A549 treated with AZD9567 at 1 μM for 4 hours (cell line): ENCODE measurements around the gene AMY1C. TPM values are rescaled to one million over a fixed set of nuclear protein-coding genes. Genes with fewer than 3 reads are reported as not detected.

ENCODE experiments used
- total RNA-seq: library from RNA; stranded (reverse); fragments of 200-300 nt; extraction: Qiagen RNA extraction; gene quantifications from 5 replicates; pipeline ENCODE4 v1.2.3, GENCODE V29; 2022; ENCODE audit not compliant: insufficient read depth

Gene AMY1C
- total RNA-seq, result not detected in 5 replicates

GRCh38 chr1:103749598-103749997, at the start of gene AMY1C:
Gene AMY1C (plus strand): TSS chr1:103749898. CDS start chr1:103750470, 572 bp downstream.

Other genes starting within 250 kb of the AMY1C start
- gene RNPC3, start 224.2 kb upstream of the AMY1C start, total RNA-seq, result 2.7 to 7.0 TPM (median 6.3 TPM) in 5 replicates
- 0.57 to 0.86 TPM (median 0.65 TPM) in 4 of 5 replicates, not detected in the other for gene AMY2B, start 178.3 kb upstream of the AMY1C start, total RNA-seq
- not detected in 5 replicates for gene AMY2A, start 132.5 kb upstream of the AMY1C start, total RNA-seq
- not detected in 5 replicates for gene AMY1A, start 94.1 kb upstream of the AMY1C start, total RNA-seq
- not detected in 5 replicates for gene AMY1B, start 53.7 kb upstream of the AMY1C start, total RNA-seq